HCT116 (cell line): ENCODE results near the gene DNMT1. TPM values are rescaled to one million over a fixed set of nuclear protein-coding genes. Genes with fewer than 3 reads are reported as not detected.

Experiments
- ATAC-seq: fragments of 200-7000 bp; cut with Tn5 transposase; 2 replicates; pipeline ENCODE4 v1.9.1; 2020; ENCODE audit warnings: mild to moderate bottlenecking, moderate library complexity
- BruUV-seq: library from RNA; stranded (reverse); fragments of 400-500 nt; replicated peaks from 2 replicates; lab custom pipeline; 2021; lab: Mats Ljungman, UMichigan
- CTCF ChIA-PET: fragments of 300-600 bp; sonication (Branson Sonifier 250); formaldehyde crosslinking; loops from one replicate; lab custom pipeline; 2021; ENCODE audit warnings: antibody characterized with exemption; lab: Charles Lee
- POLR2A ChIA-PET: fragments of 300-600, 350-600 bp; sonication (Branson Sonifier 250); formaldehyde crosslinking; loops from one replicate; lab custom pipeline; 2021; ENCODE audit warnings: antibody characterized with exemption; lab: Charles Lee
- RAD21 ChIA-PET, 2 experiments: fragments of 300-600 bp; sonication (Branson Sonifier 250); formaldehyde crosslinking; loops; one replicate each; lab custom pipeline; 2023; ENCODE audit warnings: low total read pairs in 2 of 2; ENCODE audit not compliant: uncharacterized antibody in 2 of 2, unreplicated experiment in 2 of 2, low non-redundant PET in 1 of 2; lab: Charles Lee
- DNase-seq: peaks from one replicate; pipeline ENCODE4 v3.0.0-alpha.2; 2010; ENCODE audit warnings: low read depth, low spot score
- H2AFZ ChIP-seq: fragments of 200-600 bp; shearing (Covaris generic), sonication (generic); 2 replicates; pipeline ENCODE4 v1.6.1; 2017; ENCODE audit warnings: low read depth, mixed run types, mixed read lengths, antibody characterized with exemption, low read length; ENCODE audit not compliant: poor library complexity, severe bottlenecking
- H3K27ac ChIP-seq: 2 replicates; pipeline ENCODE4 v1.5.1; 2012; ENCODE audit warnings: low read depth, low read length
- H3K27me3 ChIP-seq: fragments of 200-600 bp; sonication (generic); 2 replicates; pipeline ENCODE4 v1.6.1; 2016; ENCODE audit warnings: mixed run types, low read length, mixed read lengths; ENCODE audit not compliant: insufficient read depth
- H3K36me3 ChIP-seq, 2 experiments: fragments of 200-500 bp in 1 of 2; fragments of 200-600 bp in 1 of 2; sonication (Bioruptor generic) in 1 of 2; sonication (generic) in 1 of 2; 2 replicates each; pipeline versions ENCODE4 v1.5.1 to v1.6.1; 2014 to 2016; ENCODE audit warnings: low read length in 2 of 2, inconsistent platforms in 1 of 2, mixed read lengths in 1 of 2, mixed run types in 1 of 2; ENCODE audit not compliant: insufficient read depth in 2 of 2, control insufficient read depth in 1 of 2
- H3K4me1 ChIP-seq, 2 experiments: fragments of 200-600 bp in 1 of 2; sonication (generic) in 1 of 2; 2 replicates each; pipeline versions ENCODE4 v1.5.1 to v1.6.1; 2012 to 2017; ENCODE audit warnings: low read length in 2 of 2, inconsistent platforms in 1 of 2, mild to moderate bottlenecking in 1 of 2, mixed read lengths in 1 of 2, mixed run types in 1 of 2, moderate library complexity in 1 of 2; ENCODE audit not compliant: insufficient read depth in 2 of 2, control insufficient read depth in 1 of 2
- H3K4me2 ChIP-seq: fragments of 200-600 bp; sonication (generic); 2 replicates; pipeline ENCODE4 v1.6.1; 2017; ENCODE audit warnings: mixed run types, low read length, mixed read lengths
- H3K4me3 ChIP-seq, 2 experiments: fragments of 200-600 bp in 1 of 2; sonication (generic) in 1 of 2; replicated peaks in 1 of 2; 2 replicates each; pipeline ENCODE4 v1.5.1; 2011 to 2016; ENCODE audit warnings: low read length in 2 of 2, control low read depth in 1 of 2, low read depth in 1 of 2, mild to moderate bottlenecking in 1 of 2, mixed read lengths in 1 of 2, mixed run types in 1 of 2
- H3K79me2 ChIP-seq: fragments of 200-600 bp; sonication (generic); 2 replicates; pipeline ENCODE4 v1.6.1; 2017; ENCODE audit warnings: mild to moderate bottlenecking, mixed run types, low read length, moderate library complexity, mixed read lengths; ENCODE audit not compliant: insufficient read depth
- H3K9ac ChIP-seq: fragments of 200-600 bp; sonication (generic); 2 replicates; pipeline ENCODE4 v1.6.1; 2016; ENCODE audit warnings: low read length, mixed read lengths
- H3K9me2 ChIP-seq: fragments of 200-600 bp; sonication (generic), shearing (Covaris generic); 2 replicates; pipeline ENCODE4 v1.6.1; 2017; ENCODE audit warnings: mixed run types, mild to moderate bottlenecking, moderate library complexity; ENCODE audit not compliant: insufficient read depth
- H3K9me3 ChIP-seq, 2 experiments: fragments of 200-500 bp in 1 of 2; fragments of 200-600 bp in 1 of 2; sonication (Bioruptor generic) in 1 of 2; sonication (generic) in 1 of 2; 2 replicates each; pipeline ENCODE4 v1.6.1; 2014 to 2017; ENCODE audit warnings: low read length in 2 of 2, mixed read lengths in 2 of 2, inconsistent platforms in 1 of 2, low read depth in 1 of 2, mild to moderate bottlenecking in 1 of 2, mixed run types in 1 of 2, moderate library complexity in 1 of 2; ENCODE audit not compliant: control insufficient read depth in 1 of 2, insufficient read depth in 1 of 2
- H4K20me1 ChIP-seq: fragments of 200-600 bp; sonication (generic), shearing (Covaris generic); 2 replicates; pipeline ENCODE4 v1.6.1; 2017; ENCODE audit warnings: mixed run types, mild to moderate bottlenecking, moderate library complexity; ENCODE audit not compliant: insufficient read depth
- CBX3 ChIP-seq: IDR thresholded peaks from 2 replicates; pipeline ENCODE4 v1.6.1; 2012; ENCODE audit warnings: low read depth
- EZH2phosphoT487 ChIP-seq: fragments of 200-600 bp; IDR thresholded peaks from 2 replicates; pipeline ENCODE4 v1.6.1; 2018; ENCODE audit warnings: antibody characterized with exemption, borderline replicate concordance
- RAD21 ChIP-seq: IDR thresholded peaks from 2 replicates; pipeline ENCODE4 v1.6.1; 2012; ENCODE audit warnings: low read depth, mild to moderate bottlenecking
- YY1 ChIP-seq: IDR thresholded peaks from 2 replicates; pipeline ENCODE4 v1.6.1; 2011; ENCODE audit warnings: low read length, low read depth, moderate library complexity, mild to moderate bottlenecking; ENCODE audit not compliant: insufficient replicate concordance; ENCODE audit errors: extremely low read depth
- ZNF274 ChIP-seq: fragments of 200-500 bp; sonication (Bioruptor generic); IDR thresholded peaks from 2 replicates; pipeline ENCODE4 v1.6.1; 2014; ENCODE audit warnings: mild to moderate bottlenecking, low read depth, low read length, inconsistent platforms
- intact Hi-C: fragments of 100-400 bp; cut with micrococcal nuclease; formaldehyde crosslinking; loops from 2 replicates; pipeline ENCODE4 v1.10.0; 2022
- total RNA-seq: library from RNA; stranded (reverse); gene quantifications from one replicate; pipeline ENCODE4 v1.2.1, GENCODE V29; 2021; ENCODE audit not compliant: unreplicated experiment
- TF ChIP-seq, protein P1 (sequence below): IDR thresholded peaks from 2 replicates; pipeline ENCODE4 v1.6.1; 2012; ENCODE audit warnings: low read depth

DNMT1 gene
- total RNA-seq, 1 experiment from 2014 or later = 235 TPM

DNA sequence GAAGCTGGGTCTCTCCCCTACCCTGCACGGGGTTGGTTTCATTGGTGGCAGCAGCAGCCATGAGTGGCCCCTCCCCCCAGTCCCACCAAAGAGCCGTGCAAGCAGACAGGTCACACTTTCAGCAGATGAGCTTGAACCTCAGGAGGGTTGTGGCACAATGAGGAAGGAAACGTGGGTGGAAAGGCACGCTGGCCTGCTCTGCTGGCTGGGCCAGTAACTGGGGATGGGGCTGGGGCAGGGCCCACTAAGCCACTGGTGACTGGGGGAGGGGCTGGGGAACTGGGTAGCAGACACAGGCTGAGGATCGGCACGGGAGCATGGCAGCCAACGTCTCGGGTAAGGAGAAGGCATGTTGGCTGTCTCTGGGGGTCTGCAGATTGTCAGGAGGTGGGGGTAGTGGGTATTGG lies 83.3 kb downstream of the DNMT1 start, which contains the start of gene P2RY11:
Gene P2RY11 (plus strand): TSS at position 289 of the 407 bp plus-strand sequence. CDS start 29 bp downstream, at position 318.
- TF ChIP-seq CBX3 = no peak
- TF ChIP-seq EZH2phosphoT487 = no peak
- TF ChIP-seq, protein P1, sequence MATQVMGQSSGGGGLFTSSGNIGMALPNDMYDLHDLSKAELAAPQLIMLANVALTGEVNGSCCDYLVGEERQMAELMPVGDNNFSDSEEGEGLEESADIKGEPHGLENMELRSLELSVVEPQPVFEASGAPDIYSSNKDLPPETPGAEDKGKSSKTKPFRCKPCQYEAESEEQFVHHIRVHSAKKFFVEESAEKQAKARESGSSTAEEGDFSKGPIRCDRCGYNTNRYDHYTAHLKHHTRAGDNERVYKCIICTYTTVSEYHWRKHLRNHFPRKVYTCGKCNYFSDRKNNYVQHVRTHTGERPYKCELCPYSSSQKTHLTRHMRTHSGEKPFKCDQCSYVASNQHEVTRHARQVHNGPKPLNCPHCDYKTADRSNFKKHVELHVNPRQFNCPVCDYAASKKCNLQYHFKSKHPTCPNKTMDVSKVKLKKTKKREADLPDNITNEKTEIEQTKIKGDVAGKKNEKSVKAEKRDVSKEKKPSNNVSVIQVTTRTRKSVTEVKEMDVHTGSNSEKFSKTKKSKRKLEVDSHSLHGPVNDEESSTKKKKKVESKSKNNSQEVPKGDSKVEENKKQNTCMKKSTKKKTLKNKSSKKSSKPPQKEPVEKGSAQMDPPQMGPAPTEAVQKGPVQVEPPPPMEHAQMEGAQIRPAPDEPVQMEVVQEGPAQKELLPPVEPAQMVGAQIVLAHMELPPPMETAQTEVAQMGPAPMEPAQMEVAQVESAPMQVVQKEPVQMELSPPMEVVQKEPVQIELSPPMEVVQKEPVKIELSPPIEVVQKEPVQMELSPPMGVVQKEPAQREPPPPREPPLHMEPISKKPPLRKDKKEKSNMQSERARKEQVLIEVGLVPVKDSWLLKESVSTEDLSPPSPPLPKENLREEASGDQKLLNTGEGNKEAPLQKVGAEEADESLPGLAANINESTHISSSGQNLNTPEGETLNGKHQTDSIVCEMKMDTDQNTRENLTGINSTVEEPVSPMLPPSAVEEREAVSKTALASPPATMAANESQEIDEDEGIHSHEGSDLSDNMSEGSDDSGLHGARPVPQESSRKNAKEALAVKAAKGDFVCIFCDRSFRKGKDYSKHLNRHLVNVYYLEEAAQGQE = no peak
- no peak for TF ChIP-seq RAD21
- TF ChIP-seq ZNF274 = no peak
- TF ChIP-seq YY1 = no peak
- TF ChIP-seq, all 23 proteins: peak for 0
- ChIA-PET POLR2A (interaction anchor here (0.7 kb wide), 1 partner anchor 42 kb away, joined by 3 read pairs; no protein-coding TSS in a partner anchor), CTCF (interaction anchor here (1.1 to 3.0 kb wide), 2 partner anchors 9 to 180 kb away, joined by 4 to 13 read pairs; no protein-coding TSS in a partner anchor), RAD21 (no interaction called here)
- peaks cover 43% of the 10 kb centered on the region for H3K79me2 ChIP-seq
- H3K27ac ChIP-seq = peak within 1 kb of the TSS; percentile 63
- no peaks in the 10 kb centered on the region for H3K27me3 ChIP-seq
- no peak for DNase-seq
- H3K9ac ChIP-seq = peak within 1 kb of the TSS; percentile 8; the same call in 1 of the 2 replicates
- peaks cover 8 to 47% of the 10 kb centered on the region in 2 experiments for H3K4me1 ChIP-seq
- no TSS peak for BruUV-seq
- no peak within 1 kb of the TSS for H2AFZ ChIP-seq
- no peaks in the 10 kb centered on the region for H4K20me1 ChIP-seq
- no peak for ATAC-seq
- H3K9me2 ChIP-seq = no peaks in the 10 kb centered on the region
- no peaks in the 10 kb centered on the region for H3K9me3 ChIP-seq
- H3K4me3 ChIP-seq = no peak within 1 kb of the TSS
- peak within 1 kb of the TSS; percentile 25; the same call in 1 of the 2 replicates for H3K4me2 ChIP-seq
- intact Hi-C loops = no loop called here
- H3K36me3 ChIP-seq = peaks cover 41 to 53% of the 10 kb centered on the region in 2 experiments
